ENCODE data around the gene TSSC4.
"Not testable (repeated sequence)": the region's sequence is repeated elsewhere in the genome, so short reads cannot be mapped to it uniquely, and the experiment has no call there.

The TSSC4 gene

DNA sequence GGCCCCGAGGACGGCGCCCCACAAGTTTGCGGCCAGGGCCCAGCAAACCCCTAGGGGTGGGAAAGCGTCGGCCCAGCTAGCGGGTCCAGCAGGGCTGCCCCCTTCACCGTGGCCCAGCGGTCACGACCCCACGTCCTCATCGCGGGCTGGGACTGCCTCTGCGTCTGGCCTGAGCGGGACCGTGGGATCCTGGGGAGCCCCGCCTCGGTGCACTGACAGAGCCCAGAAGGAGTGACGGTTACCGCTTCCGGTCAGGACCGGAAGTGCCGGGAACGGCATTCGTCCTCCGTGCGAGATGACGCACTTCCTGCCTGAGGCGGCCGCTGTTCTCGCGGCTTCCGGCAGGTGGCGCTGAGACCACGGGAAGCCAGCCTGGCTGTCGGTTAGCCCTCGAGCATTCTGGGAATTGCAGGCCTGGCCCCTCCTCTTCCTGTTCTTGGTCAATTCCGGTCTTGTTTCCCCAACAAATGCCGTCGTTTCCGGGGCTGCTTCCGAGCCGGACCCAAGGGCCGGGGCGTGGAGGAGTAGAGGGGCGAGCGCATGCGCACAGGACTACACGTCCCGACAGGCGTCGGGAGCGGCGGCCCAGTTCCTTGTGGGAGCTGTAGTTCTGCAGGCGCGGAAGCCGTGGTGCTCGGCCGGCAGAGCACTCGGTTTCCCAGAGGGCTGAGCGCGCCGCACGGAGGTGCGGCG, at the start of gene TSSC4:
Gene TSSC4 (plus strand): TSS at position 682 of the 693 bp plus-strand sequence. CDS start 1,884 bp downstream, outside the sequence.
- DNase-seq = peak; percentile 100

DNA sequence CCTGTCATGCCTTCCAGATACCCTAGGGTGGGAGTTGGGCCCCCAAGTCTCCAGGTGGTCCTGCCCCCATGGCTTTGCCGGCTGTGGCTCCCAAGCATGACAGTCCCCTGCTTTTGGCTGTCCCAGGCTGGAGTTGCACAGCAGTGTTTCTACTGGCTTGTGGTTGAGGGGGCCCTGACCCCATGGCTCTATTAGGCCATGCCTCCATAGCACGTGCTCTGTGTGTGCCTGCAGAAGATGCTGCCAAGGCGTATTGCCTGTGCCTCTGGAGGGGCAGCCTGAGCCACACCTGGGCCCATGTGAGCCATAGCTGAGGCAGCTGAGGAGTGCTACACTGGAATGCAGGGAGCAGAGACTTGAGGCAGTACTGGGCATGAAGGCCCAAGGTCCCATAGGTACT, 48.8 kb upstream of the TSSC4 start:
- no peak for DNase-seq

- no peak for DNase-seq
Measured at GRCh38 chr11:2352420-2352819, 48.1 kb upstream of the TSSC4 start.

DNA sequence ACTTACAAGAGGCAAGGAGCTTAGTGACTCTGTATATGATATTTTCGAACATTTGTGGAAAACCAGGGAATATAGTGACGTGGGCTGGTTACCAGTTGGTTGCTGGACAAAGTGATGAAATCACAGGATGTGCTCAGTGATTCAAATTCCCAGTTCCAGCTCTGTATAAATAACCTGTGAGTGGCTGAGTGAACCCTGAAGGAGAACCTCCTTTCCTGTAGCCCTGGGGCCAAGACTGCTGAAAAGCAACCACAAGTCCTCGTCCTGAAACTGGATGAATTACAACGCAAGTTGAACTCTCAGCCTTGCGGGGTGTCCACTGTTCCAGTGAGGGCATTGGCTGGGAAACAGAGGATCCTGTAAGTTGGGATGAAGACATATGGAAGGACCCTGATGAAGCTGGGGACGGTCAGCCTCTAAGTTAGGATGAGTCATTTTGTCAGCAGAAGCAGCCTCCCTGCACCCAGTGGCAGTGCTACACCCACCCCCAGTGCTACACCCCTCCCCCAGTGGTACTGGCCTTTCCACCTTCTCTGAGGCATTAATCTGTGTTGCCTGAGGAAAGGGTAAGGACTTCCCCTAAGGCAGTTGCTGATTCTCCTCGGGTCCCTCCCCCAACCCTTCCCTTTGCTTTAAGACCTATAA, 45.4 kb upstream of the TSSC4 start:
- peak; percentile 8 for DNase-seq

- DNase-seq = no peak
Measured at GRCh38 chr11:2357246-2357645, 43.3 kb upstream of the TSSC4 start.

GRCh38 chr11:2357651-2358050, 42.9 kb upstream of the TSSC4 start:
- DNase-seq = not testable (repeated sequence)

GRCh38 chr11:2358754-2359442, 41.7 kb upstream of the TSSC4 start:
- no peak for DNase-seq

- DNase-seq = no peak
Measured at GRCh38 chr11:2359557-2359956, 41.0 kb upstream of the TSSC4 start.

- DNase-seq = no peak
Measured at GRCh38 chr11:2360081-2360642, 40.4 kb upstream of the TSSC4 start.

DNA sequence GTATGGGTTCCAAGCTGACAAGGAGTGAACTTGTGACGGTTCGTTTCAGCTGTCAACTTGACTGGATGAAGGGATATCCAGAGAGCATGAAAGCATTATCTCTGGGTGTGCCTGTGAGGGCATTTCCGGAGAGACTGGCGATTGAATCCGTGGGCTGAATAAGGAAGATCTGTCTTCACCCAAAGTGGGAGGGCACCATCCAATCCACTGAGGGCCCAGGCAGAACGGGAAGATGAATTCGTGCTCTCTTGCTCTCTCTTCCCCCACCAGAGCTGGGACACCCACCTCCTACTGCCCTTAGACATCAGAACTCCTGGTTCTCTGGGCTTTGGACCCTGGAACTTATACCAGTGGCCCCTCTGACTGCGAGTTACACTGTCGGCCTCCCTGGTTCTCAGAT, 39.0 kb upstream of the TSSC4 start:
- no peak for DNase-seq

DNA sequence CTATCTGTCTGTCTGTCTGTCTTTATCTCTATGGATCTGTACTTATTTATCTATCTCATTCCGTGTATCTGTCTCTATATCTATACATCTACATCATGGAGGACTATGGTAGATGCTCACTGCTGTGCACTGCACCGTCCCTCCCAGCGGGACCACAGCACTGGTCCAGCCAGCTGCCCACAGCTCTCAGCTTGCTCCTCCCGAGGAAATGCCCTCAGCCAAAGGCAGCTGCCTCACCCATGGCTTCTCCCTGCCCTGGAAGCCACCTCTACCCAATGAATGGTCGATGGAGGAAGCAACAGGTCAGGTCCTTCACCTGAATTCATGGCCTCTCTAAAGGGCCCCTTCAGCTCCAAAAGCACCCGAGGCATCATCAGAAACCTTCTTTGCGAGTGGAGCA, 38.1 kb upstream of the TSSC4 start:
- no peak for DNase-seq

DNA sequence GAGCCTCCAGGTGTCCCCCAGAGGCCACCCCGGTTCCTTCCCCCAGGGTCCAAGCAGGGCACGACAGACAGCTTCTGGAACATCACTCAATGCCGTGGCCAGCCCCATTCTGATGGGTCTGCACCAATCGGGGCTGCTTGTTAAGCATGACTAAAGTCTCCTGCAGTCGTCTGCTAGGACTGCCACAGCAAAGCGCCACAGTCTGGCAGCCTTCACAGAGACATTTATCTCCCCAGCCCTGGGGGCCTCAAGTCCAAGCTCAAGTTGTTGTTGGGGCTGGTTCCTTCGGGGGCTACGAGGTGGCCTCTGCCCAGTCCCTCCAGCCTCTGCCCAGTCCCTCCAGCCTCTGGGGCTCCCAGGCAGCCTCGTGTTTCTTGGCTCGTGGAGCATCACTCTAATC, 37.4 kb upstream of the TSSC4 start:
- DNase-seq = no peak

DNA sequence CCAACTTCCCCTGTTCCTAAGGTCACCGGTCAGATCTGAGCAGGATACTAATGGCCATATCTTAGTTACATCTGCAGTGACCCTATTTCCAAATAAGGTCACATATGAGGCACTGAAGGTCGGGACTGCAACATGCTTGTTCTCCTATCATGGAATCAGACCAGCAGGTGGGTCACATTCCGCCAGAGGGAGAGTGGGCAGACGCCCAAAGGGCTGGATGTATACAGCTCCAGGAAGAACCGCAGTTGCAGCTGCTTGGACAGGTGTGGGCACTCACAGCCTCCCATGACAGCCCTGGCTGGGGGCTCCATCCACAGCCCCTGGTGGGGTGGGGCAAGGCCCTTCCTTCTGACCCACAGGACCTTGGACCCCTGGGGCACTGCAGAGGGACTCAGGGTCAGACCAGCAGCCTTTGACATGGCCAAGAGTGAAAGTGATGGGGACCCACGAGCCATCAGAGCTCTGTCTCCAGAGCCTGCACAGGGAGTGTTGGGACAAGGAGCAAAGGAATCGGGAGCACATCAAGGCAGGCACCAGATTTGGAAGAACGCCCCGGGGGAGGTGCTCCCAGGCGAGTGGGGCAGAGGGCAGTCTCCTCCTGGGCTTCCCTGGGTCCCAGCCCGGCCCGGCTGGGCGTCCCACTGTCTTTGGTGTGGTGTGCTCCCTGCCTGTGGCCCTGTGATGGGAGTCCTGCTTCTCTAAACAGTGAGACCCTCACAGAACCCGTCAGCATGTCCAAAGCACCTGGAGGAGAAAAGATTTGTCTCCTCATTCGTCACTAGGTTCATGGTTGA, 36.8 kb upstream of the TSSC4 start:
- DNase-seq = no peak

DNA sequence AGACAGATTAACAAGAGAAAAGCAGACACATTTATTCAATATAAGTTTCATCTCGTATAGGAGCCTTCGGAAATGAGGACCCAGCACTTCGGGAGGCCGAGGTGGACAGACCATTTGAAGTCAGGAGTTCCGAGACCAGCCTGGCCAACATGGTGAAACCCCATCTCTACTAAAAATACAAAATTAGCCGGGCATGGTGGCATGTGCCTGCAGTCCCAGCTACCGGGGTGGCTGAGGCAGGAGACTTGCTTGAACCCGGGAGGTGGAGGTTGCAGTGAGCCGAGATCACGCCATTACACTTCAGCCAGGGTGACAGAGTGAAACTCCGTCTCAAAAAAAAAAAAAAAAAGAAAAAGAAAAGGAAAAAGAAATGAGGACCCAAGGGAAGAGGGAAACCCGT, 36.2 kb upstream of the TSSC4 start:
- not testable (repeated sequence) for DNase-seq

DNA sequence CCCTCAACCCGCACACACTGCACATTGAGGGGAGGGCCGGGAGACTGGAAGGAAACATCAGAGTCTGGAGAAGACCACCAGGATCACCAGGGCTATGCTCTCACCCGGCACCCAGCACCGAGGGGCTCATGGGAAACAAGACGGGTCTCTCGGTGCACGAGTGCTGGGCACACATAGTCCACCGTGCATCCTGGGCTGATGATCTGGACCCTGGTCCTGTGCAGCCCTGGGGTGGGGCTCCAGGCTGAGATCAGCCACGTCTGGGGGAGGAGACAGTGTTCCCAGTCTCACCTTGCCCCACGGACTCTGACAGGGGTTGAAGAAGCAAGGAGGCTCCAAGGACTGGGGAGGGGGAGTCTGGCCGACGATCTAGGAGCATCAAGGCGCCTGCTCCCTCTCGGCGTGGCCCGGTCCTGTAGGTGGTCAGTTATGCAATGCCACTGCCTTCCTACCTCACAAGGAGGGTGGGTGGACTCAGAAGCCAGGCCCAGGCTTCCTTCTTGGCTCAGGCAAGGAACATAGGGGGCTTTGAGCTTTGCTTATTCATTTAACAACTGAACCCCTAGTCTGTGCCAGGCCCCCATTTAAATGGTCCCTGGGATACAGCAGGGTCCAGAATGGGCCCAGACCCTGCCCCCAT, 34.9 kb upstream of the TSSC4 start:
- no peak for DNase-seq

GRCh38 chr11:2366276-2366675, 34.3 kb upstream of the TSSC4 start:
- no peak for DNase-seq

DNA sequence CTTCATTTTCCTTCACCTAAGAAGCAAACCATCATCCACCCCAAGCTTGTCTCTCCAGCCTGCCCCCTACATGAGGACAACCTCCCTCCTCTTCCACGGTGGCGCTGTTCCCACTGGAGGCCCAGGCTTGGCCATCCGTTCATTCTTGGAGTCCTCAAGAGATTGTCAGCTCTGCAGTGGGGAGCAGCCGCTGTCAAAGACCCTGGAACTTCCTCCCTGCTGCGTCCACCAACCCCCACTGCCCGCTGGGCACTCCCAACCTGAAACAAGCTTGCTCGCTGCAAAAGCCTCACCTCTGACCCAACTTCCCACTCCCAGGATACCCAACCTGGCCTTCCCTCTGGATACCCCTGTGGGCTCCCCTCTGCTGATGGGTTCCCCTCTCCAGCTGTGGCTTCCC, 33.8 kb upstream of the TSSC4 start:
- DNase-seq = no peak

GRCh38 chr11:2367266-2368160, 33.0 kb upstream of the TSSC4 start:
- no peak for DNase-seq

DNA sequence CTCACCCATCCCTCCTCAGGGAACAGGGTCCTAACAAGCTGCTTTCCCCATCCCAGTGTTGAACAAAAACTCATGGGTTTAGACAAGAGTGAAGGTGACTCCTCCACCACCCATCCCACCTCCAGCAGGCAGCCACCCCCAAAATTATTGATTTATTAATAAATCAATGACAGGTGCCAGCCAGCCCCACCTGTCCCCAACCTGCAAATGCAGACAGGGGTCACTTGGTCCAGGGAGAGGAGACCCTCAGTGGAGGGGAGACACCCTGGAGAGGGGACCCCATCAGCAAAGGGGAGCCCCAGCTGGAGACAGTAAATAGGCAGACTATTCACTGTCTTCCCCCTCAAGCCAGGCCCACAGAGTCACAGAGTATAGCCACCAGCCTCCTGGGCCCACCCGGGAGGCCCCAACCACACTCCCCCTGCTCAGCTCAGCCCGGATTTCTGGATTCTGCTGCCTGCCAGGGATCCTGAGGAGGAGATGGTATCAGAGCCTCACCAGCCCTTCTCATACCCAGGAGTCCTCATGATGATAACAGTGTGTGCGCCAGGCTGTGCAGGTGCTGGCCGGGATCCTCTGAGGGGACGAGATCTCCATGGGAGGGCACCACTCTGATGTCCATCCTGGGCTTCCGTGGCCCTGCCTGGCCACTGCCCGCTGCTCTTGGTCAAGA, 32.2 kb upstream of the TSSC4 start:
- no peak for DNase-seq

GRCh38 chr11:2368851-2369180, 31.7 kb upstream of the TSSC4 start:
- no peak for DNase-seq

DNA sequence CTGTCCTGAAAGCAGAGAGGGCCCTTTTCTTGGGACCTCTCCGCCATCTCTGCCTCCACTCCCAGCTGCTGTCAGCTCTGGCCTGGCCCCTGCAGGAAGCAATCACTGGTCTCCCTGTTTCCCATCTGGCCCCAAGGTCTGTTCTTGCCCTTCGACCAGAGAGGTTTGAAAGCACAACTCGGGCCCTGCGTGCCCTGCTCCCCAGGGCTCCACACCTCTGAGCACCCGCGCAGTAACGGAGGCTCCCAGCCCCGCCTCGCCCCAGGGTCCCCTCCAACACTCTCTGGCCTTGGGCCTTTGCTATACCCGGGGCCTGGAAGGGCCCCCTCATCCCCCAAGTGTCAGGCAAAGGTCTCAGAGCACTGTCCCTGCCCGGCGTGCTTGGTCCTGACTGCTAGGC, 31.2 kb upstream of the TSSC4 start:
- no peak for DNase-seq
